Measurements from ENCODE around the gene SLC25A42. TPM values are rescaled to one million over a fixed set of nuclear protein-coding genes. Genes with fewer than 3 reads are reported as not detected.

SLC25A42 gene
- polyA plus RNA-seq, 1 experiment: 5.8 TPM

- DNase-seq (ENCODE audit: low read depth): no peak
- ChIA-PET POLR2A (no interaction called here), CTCF (interaction anchor here (1.1 to 1.6 kb wide), 3 partner anchors 8 to 84 kb away, joined by 4 to 14 read pairs (median 6); partner anchors contain the start of gene SLC25A42)
- Histone ChIP-seq H3K36me3 (ENCODE audit: control insufficient read depth, insufficient read depth, low read length) (peaks cover 35% of the 10 kb centered on the region), H3K27me3 (ENCODE audit: control insufficient read depth, insufficient read depth, low read length) (no peaks in the 10 kb centered on the region), H3K4me3 (ENCODE audit: low read depth, low read length) (no peak overlapping the region)
- no peak for TF ChIP-seq CTCF (IDR thresholded peaks at IDR 0.05; ENCODE audit: insufficient read depth, low read depth, low read length)
These were observed 8.8 kb upstream of the SLC25A42 start for GRCh38 chr19:19054939-19055440.

GRCh38 chr19:19055701-19056100, 8.1 kb upstream of the SLC25A42 start:
- H3K4me3 ChIP-seq (ENCODE audit: low read depth, low read length): no peak overlapping the region
- DNase-seq (ENCODE audit: low read depth): no peak
- POLR2A ChIA-PET: no interaction called here
- no peaks in the 10 kb centered on the region for H3K27me3 ChIP-seq (ENCODE audit: control insufficient read depth, insufficient read depth, low read length)
- H3K36me3 ChIP-seq (ENCODE audit: control insufficient read depth, insufficient read depth, low read length): peaks cover 36% of the 10 kb centered on the region
- CTCF ChIA-PET: interaction anchor here (1.1 to 1.4 kb wide), 2 partner anchors 13 to 83 kb away, joined by 4 to 6 read pairs; no protein-coding TSS in a partner anchor
- TF ChIP-seq CTCF (IDR thresholded peaks at IDR 0.05; ENCODE audit: insufficient read depth, low read depth, low read length): no peak

GRCh38 chr19:19056636-19057275, 7.0 kb upstream of the SLC25A42 start:
- no peak for DNase-seq (ENCODE audit: low read depth)
- no peak overlapping the region for H3K4me3 ChIP-seq (ENCODE audit: low read depth, low read length)

GRCh38 chr19:19057317-19057716, 6.5 kb upstream of the SLC25A42 start:
- Histone ChIP-seq H3K36me3 (ENCODE audit: control insufficient read depth, insufficient read depth, low read length) (peaks cover 29% of the 10 kb centered on the region), H3K4me3 (ENCODE audit: low read depth, low read length) (no peak overlapping the region), H3K27me3 (ENCODE audit: control insufficient read depth, insufficient read depth, low read length) (no peaks in the 10 kb centered on the region)
- no peak for DNase-seq (ENCODE audit: low read depth)
- TF ChIP-seq CTCF (IDR thresholded peaks at IDR 0.05; ENCODE audit: insufficient read depth, low read depth, low read length): no peak
- ChIA-PET POLR2A (no interaction called here), CTCF (interaction anchor here (1.1 kb wide), 1 partner anchor 117 kb away, joined by 3 read pairs; no protein-coding TSS in a partner anchor)

More at GRCh38 chr19:19056636-19057275, 7.0 kb upstream of the SLC25A42 start:
- TF ChIP-seq CTCF (IDR thresholded peaks at IDR 0.05; ENCODE audit: insufficient read depth, low read depth, low read length): no peak
- ChIA-PET POLR2A (no interaction called here), CTCF (interaction anchor here (1.1 kb wide), 1 partner anchor 118 kb away, joined by 3 read pairs; no protein-coding TSS in a partner anchor)
- Histone ChIP-seq H3K36me3 (ENCODE audit: control insufficient read depth, insufficient read depth, low read length) (peaks cover 33% of the 10 kb centered on the region), H3K27me3 (ENCODE audit: control insufficient read depth, insufficient read depth, low read length) (no peaks in the 10 kb centered on the region)

- TF ChIP-seq CTCF (IDR thresholded peaks at IDR 0.05; ENCODE audit: insufficient read depth, low read depth, low read length): no peak
- ChIA-PET CTCF (interaction anchor here (1.1 kb wide), 1 partner anchor 117 kb away, joined by 3 read pairs; no protein-coding TSS in a partner anchor), POLR2A (no interaction called here)
- Histone ChIP-seq H3K36me3 (ENCODE audit: control insufficient read depth, insufficient read depth, low read length) (peaks cover 29% of the 10 kb centered on the region), H3K27me3 (ENCODE audit: control insufficient read depth, insufficient read depth, low read length) (no peaks in the 10 kb centered on the region), H3K4me3 (ENCODE audit: low read depth, low read length) (no peak overlapping the region)
- DNase-seq (ENCODE audit: low read depth): no peak
These were observed 6.1 kb upstream of the SLC25A42 start for GRCh38 chr19:19057720-19058119.
